GM21529 (cell line): ENCODE results near the gene FIP1L1.
"Not testable (repeated sequence)": the region's sequence is repeated elsewhere in the genome, so short reads cannot be mapped to it uniquely, and the experiment has no call there.

Experiments used
- ATAC-seq: cut with Tn5 transposase; IDR thresholded peaks from one replicate; pipeline ENCODE4 v1.9.1; 2021; ENCODE audit not compliant: unreplicated experiment

The FIP1L1 gene

GRCh38 chr4:53377319-53378170 is at the start of gene FIP1L1:
FIP1L1 (plus strand) TSS chr4:53377641; CDS start chr4:53377839, 198 bp downstream.
- peak; percentile 85 for ATAC-seq

- ATAC-seq, result not testable (repeated sequence)
Observed at GRCh38 chr4:53334916-53335315, 42.5 kb upstream of the FIP1L1 start.

- ATAC-seq, result not testable (repeated sequence)
Observed at GRCh38 chr4:53340145-53340544, 37.3 kb upstream of the FIP1L1 start.

GRCh38 chr4:53346392-53346791 is 31.0 kb upstream of the FIP1L1 start:
- not testable (repeated sequence) for ATAC-seq

GRCh38 chr4:53346920-53347852 is 30.3 kb upstream of the FIP1L1 start:
- no peak for ATAC-seq

GRCh38 chr4:53348046-53348445 is 29.4 kb upstream of the FIP1L1 start:
- ATAC-seq, result no peak

GRCh38 chr4:53349091-53349491 is 28.4 kb upstream of the FIP1L1 start:
- no peak for ATAC-seq

GRCh38 chr4:53354012-53354722 is 23.3 kb upstream of the FIP1L1 start:
- no peak for ATAC-seq

GRCh38 chr4:53355930-53356521 is 21.4 kb upstream of the FIP1L1 start:
- no peak for ATAC-seq

GRCh38 chr4:53361451-53361850 is 16.0 kb upstream of the FIP1L1 start:
- no peak for ATAC-seq

GRCh38 chr4:53362093-53362492 is 15.3 kb upstream of the FIP1L1 start:
- no peak for ATAC-seq

GRCh38 chr4:53364624-53365023 is 12.8 kb upstream of the FIP1L1 start:
- ATAC-seq, result no peak

GRCh38 chr4:53365121-53365485 is 12.3 kb upstream of the FIP1L1 start:
- peak; percentile 27 for ATAC-seq

GRCh38 chr4:53365486-53366300 is 11.7 kb upstream of the FIP1L1 start, which contains the start of gene SCFD2:
SCFD2 (minus strand) TSS chr4:53366061.
- peak; percentile 95 for ATAC-seq

GRCh38 chr4:53366301-53366716 is 11.1 kb upstream of the FIP1L1 start:
- ATAC-seq, result peak; percentile 7

GRCh38 chr4:53367721-53368120 is 9.7 kb upstream of the FIP1L1 start:
- no peak for ATAC-seq

GRCh38 chr4:53371049-53371448 is 6.4 kb upstream of the FIP1L1 start:
- ATAC-seq, result no peak

- ATAC-seq, result no peak
Observed at GRCh38 chr4:53371843-53372521, 5.5 kb upstream of the FIP1L1 start.

GRCh38 chr4:53374777-53375258 is 2.6 kb upstream of the FIP1L1 start:
- no peak for ATAC-seq
